ENCODE data around the gene NCBP2. TPM values are rescaled to one million over a fixed set of nuclear protein-coding genes. Genes with fewer than 3 reads are reported as not detected.

Gene NCBP2
- total and polyA plus RNA-seq, 2 experiments from 2014 or later: 78.4 to 98.9 TPM

DNA sequence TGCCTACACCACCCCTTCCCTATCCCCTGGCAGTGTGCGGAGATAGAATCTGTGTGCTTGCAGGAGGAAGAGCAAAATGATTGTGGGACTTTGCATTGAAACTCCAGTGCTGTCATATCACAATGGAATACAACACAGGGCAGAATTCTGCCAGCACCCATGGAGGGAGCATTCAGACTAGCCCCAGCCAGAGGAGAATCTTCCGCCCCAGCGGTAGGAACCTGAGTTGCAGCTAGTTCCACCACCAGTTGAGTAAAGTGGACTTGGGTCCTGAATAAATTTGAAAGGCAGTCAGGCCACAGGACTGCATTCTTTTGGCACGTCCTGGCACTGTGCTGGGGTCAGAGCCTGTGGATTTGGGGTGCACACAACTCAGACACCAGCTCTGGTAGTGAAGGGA is 27.5 kb downstream of the NCBP2 start:
- no peaks in the 10 kb centered on the region for H3K79me2 ChIP-seq (replicated peaks; ENCODE audit: insufficient read depth)
- Mint-ChIP-seq H3K27me3 (ENCODE audit: insufficient read depth, low read depth, poor library complexity) (peaks cover 2% of the 10 kb centered on the region), H3K36me3 (ENCODE audit: low read depth) (peaks cover 19% of the 10 kb centered on the region), H3K4me1 (no peaks in the 10 kb centered on the region), H3K4me3 (no peak overlapping the region), H3K9me3 (no peaks in the 10 kb centered on the region), H3K27ac (no peak overlapping the region)
- no peak overlapping the region for H3K27ac ChIP-seq (ENCODE audit: low read depth)
- TF ChIP-seq NANOG (IDR thresholded peaks at IDR 0.05; ENCODE audit: borderline replicate concordance): no peak
- TF ChIP-seq CTCF (conservative IDR thresholded peaks at IDR 0.05; ENCODE audit: low read depth in 2 of 2): peak in 1 of 2 experiments; percentile 13; a peak in 1 of 4 replicates
- no peak for TF ChIP-seq STAT1 (IDR thresholded peaks at IDR 0.05; ENCODE audit: unreplicated experiment)
- TF ChIP-seq POLR2AphosphoS5 (IDR thresholded peaks at IDR 0.05; ENCODE audit: low read depth): no peak
- TF ChIP-seq, protein P1, sequence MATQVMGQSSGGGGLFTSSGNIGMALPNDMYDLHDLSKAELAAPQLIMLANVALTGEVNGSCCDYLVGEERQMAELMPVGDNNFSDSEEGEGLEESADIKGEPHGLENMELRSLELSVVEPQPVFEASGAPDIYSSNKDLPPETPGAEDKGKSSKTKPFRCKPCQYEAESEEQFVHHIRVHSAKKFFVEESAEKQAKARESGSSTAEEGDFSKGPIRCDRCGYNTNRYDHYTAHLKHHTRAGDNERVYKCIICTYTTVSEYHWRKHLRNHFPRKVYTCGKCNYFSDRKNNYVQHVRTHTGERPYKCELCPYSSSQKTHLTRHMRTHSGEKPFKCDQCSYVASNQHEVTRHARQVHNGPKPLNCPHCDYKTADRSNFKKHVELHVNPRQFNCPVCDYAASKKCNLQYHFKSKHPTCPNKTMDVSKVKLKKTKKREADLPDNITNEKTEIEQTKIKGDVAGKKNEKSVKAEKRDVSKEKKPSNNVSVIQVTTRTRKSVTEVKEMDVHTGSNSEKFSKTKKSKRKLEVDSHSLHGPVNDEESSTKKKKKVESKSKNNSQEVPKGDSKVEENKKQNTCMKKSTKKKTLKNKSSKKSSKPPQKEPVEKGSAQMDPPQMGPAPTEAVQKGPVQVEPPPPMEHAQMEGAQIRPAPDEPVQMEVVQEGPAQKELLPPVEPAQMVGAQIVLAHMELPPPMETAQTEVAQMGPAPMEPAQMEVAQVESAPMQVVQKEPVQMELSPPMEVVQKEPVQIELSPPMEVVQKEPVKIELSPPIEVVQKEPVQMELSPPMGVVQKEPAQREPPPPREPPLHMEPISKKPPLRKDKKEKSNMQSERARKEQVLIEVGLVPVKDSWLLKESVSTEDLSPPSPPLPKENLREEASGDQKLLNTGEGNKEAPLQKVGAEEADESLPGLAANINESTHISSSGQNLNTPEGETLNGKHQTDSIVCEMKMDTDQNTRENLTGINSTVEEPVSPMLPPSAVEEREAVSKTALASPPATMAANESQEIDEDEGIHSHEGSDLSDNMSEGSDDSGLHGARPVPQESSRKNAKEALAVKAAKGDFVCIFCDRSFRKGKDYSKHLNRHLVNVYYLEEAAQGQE (IDR thresholded peaks at IDR 0.05; ENCODE audit: unreplicated experiment): no peak
- H3K27me3 ChIP-seq (ENCODE audit: insufficient read depth): no peaks in the 10 kb centered on the region
- no peaks in the 10 kb centered on the region; the same call in 1 of the 2 replicates for H4K20me1 ChIP-seq (replicated peaks; ENCODE audit: insufficient read depth)
- ATAC-seq (peak; percentile 82), DNase-seq (ENCODE audit: low spot score) (peak; percentile 51)
- no peak overlapping the region for H3K4me3 ChIP-seq
- no peaks in the 10 kb centered on the region for H3K9me2 ChIP-seq (ENCODE audit: insufficient read depth)
- no peak overlapping the region for H3K4me2 ChIP-seq
- no peak overlapping the region for H2AFZ ChIP-seq
- no peaks in the 10 kb centered on the region for H3K4me1 ChIP-seq (ENCODE audit: insufficient read depth)
- H3F3A ChIP-seq (replicated peaks; ENCODE audit: low read depth): no peaks in the 10 kb centered on the region
- H3K36me3 ChIP-seq (ENCODE audit: insufficient read depth): no peaks in the 10 kb centered on the region; the same call in 1 of the 2 replicates

DNA sequence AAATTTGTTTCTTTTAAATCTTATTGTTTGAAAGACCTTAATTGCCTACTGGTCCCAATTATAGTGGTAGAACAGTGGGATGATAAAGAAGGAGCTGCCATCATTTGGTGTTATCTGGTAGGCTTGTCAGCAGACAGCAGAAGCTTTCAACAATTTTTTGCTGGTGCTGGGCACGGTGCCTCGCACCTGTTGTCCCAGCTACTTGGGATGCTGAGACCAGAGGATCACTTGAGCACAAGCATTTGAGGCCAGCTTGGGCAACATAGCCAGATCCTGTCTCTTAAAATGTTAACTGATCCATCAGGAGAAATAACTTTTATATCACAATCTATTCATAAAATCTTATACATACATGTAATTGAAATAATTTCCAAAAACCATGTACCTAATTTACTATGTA is 38.6 kb downstream of the NCBP2 start:
- H3K4me3 Mint-ChIP-seq: no peak overlapping the region
- Histone ChIP-seq H3K4me2 (no peak overlapping the region), H3K27me3 (ENCODE audit: insufficient read depth) (no peaks in the 10 kb centered on the region), H3K27ac (ENCODE audit: low read depth) (no peak overlapping the region), H3K4me1 (ENCODE audit: insufficient read depth) (no peaks in the 10 kb centered on the region), H3K36me3 (ENCODE audit: insufficient read depth) (peaks cover 11% of the 10 kb centered on the region), H3K9me2 (ENCODE audit: insufficient read depth) (no peaks in the 10 kb centered on the region), H2AFZ (no peak overlapping the region), H3F3A (replicated peaks; ENCODE audit: low read depth) (no peaks in the 10 kb centered on the region), H4K20me1 (replicated peaks; ENCODE audit: insufficient read depth) (no peaks in the 10 kb centered on the region), H3K4me3 (no peak overlapping the region), H3K79me2 (replicated peaks; ENCODE audit: insufficient read depth) (no peaks in the 10 kb centered on the region)
- no peaks in the 10 kb centered on the region for H3K4me1 Mint-ChIP-seq
- H3K36me3 Mint-ChIP-seq (ENCODE audit: low read depth): peaks cover 55% of the 10 kb centered on the region
- ATAC-seq (no peak), DNase-seq (ENCODE audit: low spot score) (no peak)
- H3K27ac Mint-ChIP-seq: no peak overlapping the region
- H3K9me3 Mint-ChIP-seq: no peaks in the 10 kb centered on the region
- H3K27me3 Mint-ChIP-seq (ENCODE audit: insufficient read depth, low read depth, poor library complexity): peaks cover 5% of the 10 kb centered on the region
- TF ChIP-seq ZNF462 (CRISPR knock-in tag; IDR thresholded peaks at IDR 0.05) (no peak), EZH2 (IDR thresholded peaks at IDR 0.05; ENCODE audit: low read depth, unreplicated experiment) (no peak), CREB1 (CRISPR knock-in tag; IDR thresholded peaks at IDR 0.05; ENCODE audit: low read depth) (no peak), CTCF (conservative IDR thresholded peaks at IDR 0.05; ENCODE audit: low read depth in 2 of 2) (no peak)

All from GM23338 (cell line).